Calu3 (cell line): ENCODE data around the gene ARRDC3. TPM values are rescaled to one million over a fixed set of nuclear protein-coding genes. Genes with fewer than 3 reads are reported as not detected.
"Not testable (repeated sequence)": the region's sequence is repeated elsewhere in the genome, so short reads cannot be mapped to it uniquely, and the experiment has no call there.

ENCODE experiments used
- BruUV-seq: library from RNA; stranded (reverse); fragments of 400-500 nt; replicated peaks from 2 replicates; lab custom pipeline; 2021; lab: Mats Ljungman, UMichigan
- CTCF ChIA-PET: fragments of 300-600 bp; sonication (Branson Sonifier 250); formaldehyde crosslinking; loops from one replicate; lab custom pipeline; 2022; ENCODE audit warnings: antibody characterized with exemption; lab: Charles Lee
- DNase-seq: peaks from one replicate; pipeline ENCODE4 v3.0.0; 2022
- H3K27ac Mint-ChIP-seq: one replicate; pipeline ENCODE4 v1.8.0; 2022; ENCODE audit warnings: mixed read lengths; ENCODE audit not compliant: unreplicated experiment
- H3K27me3 Mint-ChIP-seq: one replicate; pipeline ENCODE4 v1.8.0; 2022; ENCODE audit warnings: mixed read lengths; ENCODE audit not compliant: unreplicated experiment
- H3K36me3 Mint-ChIP-seq: one replicate; pipeline ENCODE4 v1.8.0; 2022; ENCODE audit warnings: mild to moderate bottlenecking, moderate library complexity, mixed read lengths; ENCODE audit not compliant: insufficient read depth, unreplicated experiment
- H3K4me1 Mint-ChIP-seq: one replicate; pipeline ENCODE4 v1.8.0; 2022; ENCODE audit warnings: mild to moderate bottlenecking, low read depth, mixed read lengths; ENCODE audit not compliant: unreplicated experiment
- H3K4me3 Mint-ChIP-seq: one replicate; pipeline ENCODE4 v1.8.0; 2022; ENCODE audit warnings: mild to moderate bottlenecking, low read depth, moderate library complexity, mixed read lengths; ENCODE audit not compliant: unreplicated experiment
- H3K9me3 Mint-ChIP-seq: one replicate; pipeline ENCODE4 v1.8.0; 2022; ENCODE audit warnings: low read depth, mixed read lengths; ENCODE audit not compliant: unreplicated experiment
- intact Hi-C: fragments of 100-400 bp; cut with micrococcal nuclease; formaldehyde crosslinking; loops from one replicate; pipeline ENCODE4 v1.10.0; 2022; ENCODE audit not compliant: unreplicated experiment
- total RNA-seq: library from RNA; stranded (reverse); gene quantifications from 2 replicates; pipeline ENCODE4 v1.2.3, GENCODE V29; 2022
- TF ChIP-seq, protein P1 (sequence below): fragments of 200-600 bp; IDR thresholded peaks from one replicate; pipeline ENCODE4 v1.8.0; 2022; ENCODE audit warnings: antibody characterized with exemption; ENCODE audit not compliant: unreplicated experiment

The ARRDC3 gene
- total RNA-seq, 1 experiment from 2014 or later: 32.9 TPM

GRCh38 chr5:91359962-91360609, 23.0 kb downstream of the ARRDC3 start:
- Mint-ChIP-seq H3K4me1 (peaks cover 29% of the 10 kb centered on the region), H3K9me3 (peaks cover 3% of the 10 kb centered on the region), H3K36me3 (no peaks in the 10 kb centered on the region), H3K27me3 (no peaks in the 10 kb centered on the region), H3K27ac (no peak overlapping the region), H3K4me3 (no peak overlapping the region)
- no TSS peak for BruUV-seq
- intact Hi-C loops: no loop called here
- CTCF ChIA-PET: interaction anchor here (1.3 kb wide), 1 partner anchor 21 kb away, joined by 3 read pairs; no protein-coding TSS in a partner anchor
- TF ChIP-seq, protein P1, sequence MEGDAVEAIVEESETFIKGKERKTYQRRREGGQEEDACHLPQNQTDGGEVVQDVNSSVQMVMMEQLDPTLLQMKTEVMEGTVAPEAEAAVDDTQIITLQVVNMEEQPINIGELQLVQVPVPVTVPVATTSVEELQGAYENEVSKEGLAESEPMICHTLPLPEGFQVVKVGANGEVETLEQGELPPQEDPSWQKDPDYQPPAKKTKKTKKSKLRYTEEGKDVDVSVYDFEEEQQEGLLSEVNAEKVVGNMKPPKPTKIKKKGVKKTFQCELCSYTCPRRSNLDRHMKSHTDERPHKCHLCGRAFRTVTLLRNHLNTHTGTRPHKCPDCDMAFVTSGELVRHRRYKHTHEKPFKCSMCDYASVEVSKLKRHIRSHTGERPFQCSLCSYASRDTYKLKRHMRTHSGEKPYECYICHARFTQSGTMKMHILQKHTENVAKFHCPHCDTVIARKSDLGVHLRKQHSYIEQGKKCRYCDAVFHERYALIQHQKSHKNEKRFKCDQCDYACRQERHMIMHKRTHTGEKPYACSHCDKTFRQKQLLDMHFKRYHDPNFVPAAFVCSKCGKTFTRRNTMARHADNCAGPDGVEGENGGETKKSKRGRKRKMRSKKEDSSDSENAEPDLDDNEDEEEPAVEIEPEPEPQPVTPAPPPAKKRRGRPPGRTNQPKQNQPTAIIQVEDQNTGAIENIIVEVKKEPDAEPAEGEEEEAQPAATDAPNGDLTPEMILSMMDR: no peak
- no peak for DNase-seq

DNA sequence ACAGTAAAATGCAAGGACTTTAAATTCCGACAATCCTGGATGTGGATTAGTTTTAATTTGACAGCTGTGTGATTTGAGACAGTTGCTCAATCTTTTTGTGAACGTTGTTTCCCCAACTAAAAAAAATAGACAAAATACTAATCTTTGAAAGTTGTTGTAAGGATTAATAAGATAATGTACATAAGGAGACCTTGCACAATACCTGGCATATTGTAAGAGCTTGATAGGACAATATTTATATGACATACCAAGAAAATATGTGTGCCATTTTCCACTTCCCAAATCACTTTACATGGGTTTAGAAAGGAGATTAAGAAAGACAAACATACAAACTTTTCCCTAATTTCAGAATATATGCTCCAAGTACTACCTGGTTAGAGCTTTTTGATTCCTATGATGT, 25.3 kb downstream of the ARRDC3 start:
- intact Hi-C loops: no loop called here
- Mint-ChIP-seq H3K4me3 (no peak overlapping the region), H3K27me3 (no peaks in the 10 kb centered on the region), H3K4me1 (peaks cover 29% of the 10 kb centered on the region), H3K9me3 (peaks cover 3% of the 10 kb centered on the region), H3K27ac (peak overlapping the region; percentile 4), H3K36me3 (no peaks in the 10 kb centered on the region)
- CTCF ChIA-PET: interaction anchor here (0.6 to 1.0 kb wide), 3 partner anchors 19 to 138 kb away, joined by 3 to 4 read pairs (median 3); no protein-coding TSS in a partner anchor
- no TSS peak for BruUV-seq
- no peak for DNase-seq
- TF ChIP-seq, protein P1: no peak

GRCh38 chr5:91357012-91357634, 26.0 kb downstream of the ARRDC3 start:
- H3K4me3 Mint-ChIP-seq: peak overlapping the region; percentile 15
- no peaks in the 10 kb centered on the region for H3K36me3 Mint-ChIP-seq
- H3K27me3 Mint-ChIP-seq: no peaks in the 10 kb centered on the region
- peaks cover 32% of the 10 kb centered on the region for H3K4me1 Mint-ChIP-seq
- intact Hi-C loops: no loop called here
- TF ChIP-seq, protein P1: no peak
- no peak for DNase-seq
- H3K27ac Mint-ChIP-seq: peak overlapping the region; percentile 4
- BruUV-seq: no TSS peak
- CTCF ChIA-PET: interaction anchor here (0.6 to 1.0 kb wide), 3 partner anchors 20 to 137 kb away, joined by 3 to 4 read pairs (median 3); no protein-coding TSS in a partner anchor
- H3K9me3 Mint-ChIP-seq: peaks cover 3% of the 10 kb centered on the region

DNA sequence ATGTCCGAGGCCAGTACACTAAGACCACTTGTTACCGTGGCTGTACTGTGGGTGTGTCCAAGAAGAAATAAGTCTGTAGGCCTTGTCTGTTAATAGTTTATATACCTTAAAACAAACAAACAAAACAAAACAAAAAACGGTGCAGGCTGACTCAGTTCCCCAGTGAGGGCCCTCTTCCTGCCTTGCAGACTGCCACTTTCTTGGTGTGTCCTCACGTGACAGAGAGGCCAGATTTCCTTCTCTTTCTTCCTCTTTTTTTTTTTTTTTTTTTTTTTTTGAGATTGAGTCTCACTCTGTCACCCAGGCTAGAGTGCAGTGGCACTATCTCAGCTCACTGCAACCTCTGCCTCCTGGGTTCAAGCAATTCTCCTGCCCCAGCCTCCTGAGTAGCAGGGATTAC, 28.2 kb downstream of the ARRDC3 start:
- H3K9me3 Mint-ChIP-seq, H3K4me3 Mint-ChIP-seq, H3K36me3 Mint-ChIP-seq, CTCF ChIA-PET, H3K27ac Mint-ChIP-seq, H3K27me3 Mint-ChIP-seq, BruUV-seq, intact Hi-C loops, DNase-seq: not testable (repeated sequence)
- peaks cover 37% of the 10 kb centered on the region for H3K4me1 Mint-ChIP-seq
